Neural cell (in vitro differentiated cells): ENCODE measurements around the gene MFRP. TPM values are rescaled to one million over a fixed set of nuclear protein-coding genes. Genes with fewer than 3 reads are reported as not detected.

Source experiments
- H2AFZ ChIP-seq: fragments of 200-600, 300-800 bp; sonication (generic), shearing (Covaris generic); 2 replicates; pipeline ENCODE4 v1.6.0; 2014; ENCODE audit warnings: low read depth, mild to moderate bottlenecking, antibody characterized with exemption, low read length, moderate library complexity
- H3F3A ChIP-seq: fragments of 200-600 bp; shearing (Covaris generic); 2 replicates; pipeline ENCODE4 v1.6.1; 2016; ENCODE audit warnings: mild to moderate bottlenecking, moderate library complexity, mixed read lengths, antibody characterized with exemption, low read length; ENCODE audit not compliant: insufficient read depth, poor library complexity, severe bottlenecking
- H3K27ac ChIP-seq: fragments of 200-600, 300-800 bp; sonication (generic), shearing (Covaris generic); 2 replicates; pipeline ENCODE4 v1.5.1; 2014; ENCODE audit warnings: mild to moderate bottlenecking, low read length, moderate library complexity
- H3K27me3 ChIP-seq: fragments of 300-800, 200-600 bp; sonication (generic), shearing (Covaris generic); 2 replicates; pipeline ENCODE4 v1.6.0; 2014; ENCODE audit warnings: mild to moderate bottlenecking, low read depth, low read length, moderate library complexity; ENCODE audit not compliant: insufficient read depth
- H3K36me3 ChIP-seq: fragments of 300-800, 200-600 bp; sonication (generic), shearing (Covaris generic); 2 replicates; pipeline ENCODE4 v1.5.1; 2014; ENCODE audit warnings: mild to moderate bottlenecking, antibody characterized with exemption, low read length, moderate library complexity; ENCODE audit not compliant: insufficient read depth
- H3K4me2 ChIP-seq: fragments of 300-800, 200-600 bp; sonication (generic), shearing (Covaris generic); 2 replicates; pipeline ENCODE4 v1.6.0; 2014; ENCODE audit warnings: mild to moderate bottlenecking, low read length
- H3K4me3 ChIP-seq: fragments of 300-800, 200-600 bp; sonication (generic), shearing (Covaris generic); 2 replicates; pipeline ENCODE4 v1.5.1; 2014; ENCODE audit warnings: mild to moderate bottlenecking, low read length, moderate library complexity
- H3K79me2 ChIP-seq: fragments of 200-600 bp; shearing (Covaris generic); replicated peaks from 2 replicates; pipeline ENCODE4 v1.6.0; 2014; ENCODE audit warnings: mild to moderate bottlenecking, low read length, moderate library complexity; ENCODE audit not compliant: insufficient read depth
- H3K9ac ChIP-seq: fragments of 300-800, 200-600 bp; sonication (generic), shearing (Covaris generic); 2 replicates; pipeline ENCODE4 v1.6.1; 2016; ENCODE audit warnings: mild to moderate bottlenecking, low read length, mixed read lengths
- H3K9me2 ChIP-seq: fragments of 200-600 bp; shearing (Covaris generic); 2 replicates; pipeline ENCODE4 v1.6.1; 2016; ENCODE audit warnings: mild to moderate bottlenecking, low read length, mixed read lengths; ENCODE audit not compliant: insufficient read depth
- H3K9me3 ChIP-seq: fragments of 200-600, 300-800 bp; sonication (generic), shearing (Covaris generic); 2 replicates; pipeline ENCODE4 v1.6.1; 2016; ENCODE audit warnings: mild to moderate bottlenecking, mixed run types, low read length, moderate library complexity, mixed read lengths
- H4K20me1 ChIP-seq: fragments of 200-600 bp; shearing (Covaris generic); 2 replicates; pipeline ENCODE4 v1.6.1; 2016; ENCODE audit warnings: mild to moderate bottlenecking, mixed run types; ENCODE audit not compliant: insufficient read depth
- EP300 ChIP-seq: fragments of 450-650 bp; conservative IDR thresholded peaks from 2 replicates; pipeline ENCODE4 v1.6.1; 2014; ENCODE audit warnings: antibody characterized with exemption, mild to moderate bottlenecking, moderate library complexity; ENCODE audit not compliant: poor library complexity, severe bottlenecking
- EZH2 ChIP-seq: fragments of 200-600, 300-800 bp; shearing (Covaris generic), sonication (generic); IDR thresholded peaks from 2 replicates; pipeline ENCODE4 v1.6.1; 2014; ENCODE audit warnings: antibody characterized with exemption, low read length, borderline replicate concordance, mild to moderate bottlenecking; ENCODE audit not compliant: insufficient read depth, poor library complexity, severe bottlenecking
- MXI1 ChIP-seq: fragments of 450-650 bp; conservative IDR thresholded peaks from 2 replicates; pipeline ENCODE4 v1.6.1; 2014; ENCODE audit warnings: antibody characterized with exemption, mild to moderate bottlenecking; ENCODE audit not compliant: poor library complexity, severe bottlenecking
- POLR2AphosphoS5 ChIP-seq: IDR thresholded peaks from 2 replicates; pipeline ENCODE4 v1.6.1; 2012
- RAD21 ChIP-seq: fragments of 450-650 bp; conservative IDR thresholded peaks from 2 replicates; pipeline ENCODE4 v1.6.1; 2014; ENCODE audit warnings: antibody characterized with exemption, mild to moderate bottlenecking, moderate library complexity
- REST ChIP-seq: IDR thresholded peaks from 2 replicates; pipeline ENCODE4 v1.6.1; 2012; ENCODE audit warnings: borderline replicate concordance
- SMC3 ChIP-seq: fragments of 450-650 bp; conservative IDR thresholded peaks from 2 replicates; pipeline ENCODE4 v1.6.1; 2014; ENCODE audit warnings: antibody characterized with exemption, mild to moderate bottlenecking, moderate library complexity; ENCODE audit not compliant: poor library complexity
- TAF1 ChIP-seq: IDR thresholded peaks from 2 replicates; pipeline ENCODE4 v1.6.1; 2012; ENCODE audit warnings: low read depth
- polyA plus RNA-seq: library from polyadenylated mRNA; depleted of rRNA; stranded (reverse); fragments of >200 nt; gene quantifications from 2 replicates; pipeline ENCODE4 v1.2.3, GENCODE V29; 2014
- TF ChIP-seq, protein P1 (sequence below): fragments of 450-650 bp; IDR thresholded peaks from 2 replicates; pipeline ENCODE4 v1.5.1; 2014; ENCODE audit warnings: antibody characterized with exemption, mild to moderate bottlenecking, moderate library complexity; ENCODE audit not compliant: poor library complexity, severe bottlenecking

Gene MFRP
- polyA plus RNA-seq, 1 donor from 2014 or later = not detected

- no peak overlapping the region for H3K4me2 ChIP-seq
Measured at GRCh38 chr11:119367661-119368120, 21.2 kb upstream of the MFRP start.

GRCh38 chr11:119366690-119367620, 20.4 kb upstream of the MFRP start:
- TF ChIP-seq POLR2AphosphoS5 = no peak
- TF ChIP-seq TAF1 = no peak
- TF ChIP-seq EZH2 = no peak
- no peak for TF ChIP-seq EP300
- no peak for TF ChIP-seq RAD21
- no peak for TF ChIP-seq MXI1
- TF ChIP-seq, protein P1, sequence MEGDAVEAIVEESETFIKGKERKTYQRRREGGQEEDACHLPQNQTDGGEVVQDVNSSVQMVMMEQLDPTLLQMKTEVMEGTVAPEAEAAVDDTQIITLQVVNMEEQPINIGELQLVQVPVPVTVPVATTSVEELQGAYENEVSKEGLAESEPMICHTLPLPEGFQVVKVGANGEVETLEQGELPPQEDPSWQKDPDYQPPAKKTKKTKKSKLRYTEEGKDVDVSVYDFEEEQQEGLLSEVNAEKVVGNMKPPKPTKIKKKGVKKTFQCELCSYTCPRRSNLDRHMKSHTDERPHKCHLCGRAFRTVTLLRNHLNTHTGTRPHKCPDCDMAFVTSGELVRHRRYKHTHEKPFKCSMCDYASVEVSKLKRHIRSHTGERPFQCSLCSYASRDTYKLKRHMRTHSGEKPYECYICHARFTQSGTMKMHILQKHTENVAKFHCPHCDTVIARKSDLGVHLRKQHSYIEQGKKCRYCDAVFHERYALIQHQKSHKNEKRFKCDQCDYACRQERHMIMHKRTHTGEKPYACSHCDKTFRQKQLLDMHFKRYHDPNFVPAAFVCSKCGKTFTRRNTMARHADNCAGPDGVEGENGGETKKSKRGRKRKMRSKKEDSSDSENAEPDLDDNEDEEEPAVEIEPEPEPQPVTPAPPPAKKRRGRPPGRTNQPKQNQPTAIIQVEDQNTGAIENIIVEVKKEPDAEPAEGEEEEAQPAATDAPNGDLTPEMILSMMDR = no peak
- TF ChIP-seq REST = no peak
- TF ChIP-seq SMC3 = no peak
- Histone ChIP-seq H3K27me3 (peaks cover 13% of the 10 kb centered on the region), H3K36me3 (no peaks in the 10 kb centered on the region), H3K27ac (no peak overlapping the region), H2AFZ (no peak overlapping the region), H3K9me2 (no peaks in the 10 kb centered on the region), H3K4me2 (no peak overlapping the region), H4K20me1 (no peaks in the 10 kb centered on the region), H3K79me2 (no peaks in the 10 kb centered on the region), H3K9ac (no peak overlapping the region), H3K4me3 (no peak overlapping the region), H3K9me3 (no peaks in the 10 kb centered on the region), H3F3A (no peaks in the 10 kb centered on the region)

More at GRCh38 chr11:119367661-119368120, 21.2 kb upstream of the MFRP start:
- Histone ChIP-seq H3K79me2 (no peaks in the 10 kb centered on the region), H3K4me3 (no peak overlapping the region), H3K9me3 (no peaks in the 10 kb centered on the region), H4K20me1 (no peaks in the 10 kb centered on the region), H3K27me3 (peaks cover 13% of the 10 kb centered on the region), H3K9ac (no peak overlapping the region), H3F3A (no peaks in the 10 kb centered on the region), H3K27ac (no peak overlapping the region), H3K9me2 (no peaks in the 10 kb centered on the region), H2AFZ (no peak overlapping the region), H3K36me3 (no peaks in the 10 kb centered on the region)
- TF ChIP-seq TAF1 (no peak), EZH2 (no peak), POLR2AphosphoS5 (no peak), EP300 (no peak), MXI1 (no peak)
- TF ChIP-seq, protein P1 = no peak
